ENCODE results near the gene RAB8B.
"Not testable (repeated sequence)": the region's sequence is repeated elsewhere in the genome, so short reads cannot be mapped to it uniquely, and the experiment has no call there.

RAB8B gene

DNA sequence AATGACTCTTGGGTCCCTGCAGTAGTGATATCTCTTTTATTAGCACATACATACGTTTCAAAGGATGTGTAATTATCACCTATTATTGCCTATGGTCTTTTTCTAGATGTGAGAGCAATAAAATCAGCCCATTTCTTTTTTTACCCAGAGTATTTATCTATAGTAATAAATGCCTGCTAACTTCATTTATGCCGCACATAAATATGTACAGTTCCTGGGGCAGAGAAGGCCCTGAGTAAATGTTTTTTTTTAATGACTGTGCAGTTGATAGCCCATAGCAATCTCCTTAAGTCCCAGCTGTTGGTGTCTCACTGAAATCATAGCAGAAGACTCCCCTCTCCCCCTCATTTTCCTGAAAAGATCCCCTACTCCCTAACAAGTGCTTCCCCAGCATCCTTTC lies 16.7 kb downstream of the RAB8B start:
- no peaks in the 10 kb centered on the region for H3K9me2 ChIP-seq (replicated peaks; ENCODE audit: insufficient read depth, low read length)
- peaks cover 76% of the 10 kb centered on the region for H3K79me2 ChIP-seq (ENCODE audit: insufficient read depth, low read length)

DNA sequence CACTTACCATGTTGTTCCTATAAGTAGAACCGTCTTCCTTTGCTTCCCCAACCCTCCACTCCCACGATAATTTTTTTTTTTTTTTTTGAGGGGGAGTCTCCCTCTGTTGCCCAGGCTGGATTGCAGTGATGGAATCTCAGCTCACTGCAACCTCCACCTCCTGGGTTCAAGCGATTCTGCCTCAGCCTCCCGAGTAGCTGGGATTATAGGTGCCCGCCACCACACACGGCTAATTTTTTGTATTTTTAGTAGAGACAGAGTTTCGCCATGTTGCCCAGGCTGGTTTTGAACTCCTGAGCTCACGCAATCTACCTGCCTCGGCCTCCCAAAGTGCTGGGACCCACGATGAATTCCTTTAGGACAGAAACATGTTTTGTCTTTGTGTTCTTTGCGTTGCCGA lies 19.4 kb downstream of the RAB8B start:
- not testable (repeated sequence) for H3K9me3 ChIP-seq (ENCODE audit: insufficient read depth, low read length)

More for the DNA sequence above, 16.7 kb downstream of the RAB8B start:
- Histone ChIP-seq H3K36me3 (ENCODE audit: low read length) (no peaks in the 10 kb centered on the region), H3K27me3 (ENCODE audit: low read length) (no peaks in the 10 kb centered on the region), H3K4me3 (ENCODE audit: insufficient read depth, low read length, poor library complexity, severe bottlenecking) (no peak overlapping the region), H2AFZ (ENCODE audit: low read depth, low read length, severe bottlenecking) (no peak overlapping the region), H3K9ac (ENCODE audit: low read length) (no peak overlapping the region), H3K9me3 (ENCODE audit: insufficient read depth, low read length) (no peaks in the 10 kb centered on the region), H4K20me1 (ENCODE audit: low read depth, low read length) (peaks cover 5% of the 10 kb centered on the region; the same call in 1 of the 2 replicates), H3F3A (ENCODE audit: insufficient read depth) (no peaks in the 10 kb centered on the region), H3K4me2 (ENCODE audit: low read depth, low read length, poor library complexity, severe bottlenecking) (no peak overlapping the region), H3K27ac (ENCODE audit: low read depth, low read length) (no peak overlapping the region)
- TF ChIP-seq EZH2phosphoT487 (conservative IDR thresholded peaks at IDR 0.05; ENCODE audit: low read length), result no peak
- TF ChIP-seq, protein P1, sequence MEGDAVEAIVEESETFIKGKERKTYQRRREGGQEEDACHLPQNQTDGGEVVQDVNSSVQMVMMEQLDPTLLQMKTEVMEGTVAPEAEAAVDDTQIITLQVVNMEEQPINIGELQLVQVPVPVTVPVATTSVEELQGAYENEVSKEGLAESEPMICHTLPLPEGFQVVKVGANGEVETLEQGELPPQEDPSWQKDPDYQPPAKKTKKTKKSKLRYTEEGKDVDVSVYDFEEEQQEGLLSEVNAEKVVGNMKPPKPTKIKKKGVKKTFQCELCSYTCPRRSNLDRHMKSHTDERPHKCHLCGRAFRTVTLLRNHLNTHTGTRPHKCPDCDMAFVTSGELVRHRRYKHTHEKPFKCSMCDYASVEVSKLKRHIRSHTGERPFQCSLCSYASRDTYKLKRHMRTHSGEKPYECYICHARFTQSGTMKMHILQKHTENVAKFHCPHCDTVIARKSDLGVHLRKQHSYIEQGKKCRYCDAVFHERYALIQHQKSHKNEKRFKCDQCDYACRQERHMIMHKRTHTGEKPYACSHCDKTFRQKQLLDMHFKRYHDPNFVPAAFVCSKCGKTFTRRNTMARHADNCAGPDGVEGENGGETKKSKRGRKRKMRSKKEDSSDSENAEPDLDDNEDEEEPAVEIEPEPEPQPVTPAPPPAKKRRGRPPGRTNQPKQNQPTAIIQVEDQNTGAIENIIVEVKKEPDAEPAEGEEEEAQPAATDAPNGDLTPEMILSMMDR (IDR thresholded peaks at IDR 0.05; ENCODE audit: insufficient read depth, low read length, poor library complexity, severe bottlenecking), result no peak

GRCh38 chr15:63210151-63211091 lies 21.0 kb downstream of the RAB8B start:
- H3K36me3 ChIP-seq (ENCODE audit: low read length), result no peaks in the 10 kb centered on the region
- H3K79me2 ChIP-seq (ENCODE audit: insufficient read depth, low read length), result peaks cover 85% of the 10 kb centered on the region
- no peak overlapping the region for H3K9ac ChIP-seq (ENCODE audit: low read length)
- H3K9me3 ChIP-seq (ENCODE audit: insufficient read depth, low read length), result no peaks in the 10 kb centered on the region
- H3K27me3 ChIP-seq (ENCODE audit: low read length), result no peaks in the 10 kb centered on the region
- peak overlapping the region; percentile 9 for H3K4me2 ChIP-seq (ENCODE audit: low read depth, low read length, poor library complexity, severe bottlenecking)
- no peaks in the 10 kb centered on the region for H3K9me2 ChIP-seq (replicated peaks; ENCODE audit: insufficient read depth, low read length)
- H3F3A ChIP-seq (ENCODE audit: insufficient read depth), result 0 out of 2 replicates have a peak, but pooled peaks cover 6% of the 10 kb centered on the region
- no peak overlapping the region for H3K4me3 ChIP-seq (ENCODE audit: insufficient read depth, low read length, poor library complexity, severe bottlenecking)
- no peak overlapping the region for H2AFZ ChIP-seq (ENCODE audit: low read depth, low read length, severe bottlenecking)
- 0 out of 2 replicates have a peak, but pooled peaks cover 2% of the 10 kb centered on the region for H4K20me1 ChIP-seq (ENCODE audit: low read depth, low read length)
- TF ChIP-seq, protein P1 (IDR thresholded peaks at IDR 0.05; ENCODE audit: insufficient read depth, low read length, poor library complexity, severe bottlenecking), result no peak
- no peak for TF ChIP-seq EZH2phosphoT487 (conservative IDR thresholded peaks at IDR 0.05; ENCODE audit: low read length)
- H3K27ac ChIP-seq (ENCODE audit: low read depth, low read length), result no peak overlapping the region

More for the DNA sequence above, 19.4 kb downstream of the RAB8B start:
- H2AFZ ChIP-seq (ENCODE audit: low read depth, low read length, severe bottlenecking); H3K4me2 ChIP-seq (ENCODE audit: low read depth, low read length, poor library complexity, severe bottlenecking); H3K9ac ChIP-seq (ENCODE audit: low read length); H3K27ac ChIP-seq (ENCODE audit: low read depth, low read length); H3K9me2 ChIP-seq (replicated peaks; ENCODE audit: insufficient read depth, low read length); H3F3A ChIP-seq (ENCODE audit: insufficient read depth); H3K27me3 ChIP-seq (ENCODE audit: low read length); H4K20me1 ChIP-seq (ENCODE audit: low read depth, low read length); H3K36me3 ChIP-seq (ENCODE audit: low read length); H3K4me3 ChIP-seq (ENCODE audit: insufficient read depth, low read length, poor library complexity, severe bottlenecking): not testable (repeated sequence)
- H3K79me2 ChIP-seq (ENCODE audit: insufficient read depth, low read length), result peaks cover 82% of the 10 kb centered on the region

- 0 out of 2 replicates have a peak, but pooled peaks cover 3% of the 10 kb centered on the region for H4K20me1 ChIP-seq (ENCODE audit: low read depth, low read length)
These were observed 21.7 kb downstream of the RAB8B start for GRCh38 chr15:63211092-63211490.

More at GRCh38 chr15:63211092-63211490, 21.7 kb downstream of the RAB8B start:
- Histone ChIP-seq H2AFZ (ENCODE audit: low read depth, low read length, severe bottlenecking) (no peak overlapping the region), H3K9me3 (ENCODE audit: insufficient read depth, low read length) (no peaks in the 10 kb centered on the region), H3K36me3 (ENCODE audit: low read length) (no peaks in the 10 kb centered on the region), H3K27ac (ENCODE audit: low read depth, low read length) (no peak overlapping the region), H3K79me2 (ENCODE audit: insufficient read depth, low read length) (peaks cover 83% of the 10 kb centered on the region), H3K27me3 (ENCODE audit: low read length) (no peaks in the 10 kb centered on the region), H3K4me3 (ENCODE audit: insufficient read depth, low read length, poor library complexity, severe bottlenecking) (no peak overlapping the region), H3K4me2 (ENCODE audit: low read depth, low read length, poor library complexity, severe bottlenecking) (no peak overlapping the region), H3F3A (ENCODE audit: insufficient read depth) (0 out of 2 replicates have a peak, but pooled peaks cover 6% of the 10 kb centered on the region), H3K9ac (ENCODE audit: low read length) (no peak overlapping the region), H3K9me2 (replicated peaks; ENCODE audit: insufficient read depth, low read length) (no peaks in the 10 kb centered on the region)
- TF ChIP-seq EZH2phosphoT487 (conservative IDR thresholded peaks at IDR 0.05; ENCODE audit: low read length), result no peak
- TF ChIP-seq, protein P1 (IDR thresholded peaks at IDR 0.05; ENCODE audit: insufficient read depth, low read length, poor library complexity, severe bottlenecking), result no peak
